Osteocyte (in vitro differentiated cells): ENCODE measurements around the gene SHOX. TPM values are rescaled to one million over a fixed set of nuclear protein-coding genes. Genes with fewer than 3 reads are reported as not detected.
A peak's percentile ranks its signal among the peaks of the same experiment; 100 is the strongest.
"Not testable (repeated sequence)": the region's sequence is repeated elsewhere in the genome, so short reads cannot be mapped to it uniquely, and the experiment has no call there.

Source experiments
- DNase-seq: peaks from one replicate; pipeline ENCODE4 v3.0.0; 2021; ENCODE audit warnings: mixed read lengths; ENCODE audit not compliant: unreplicated experiment; ENCODE audit errors: extremely low spot score
- H3K27ac Mint-ChIP-seq: one replicate; pipeline ENCODE4 v1.8.0; 2021; ENCODE audit warnings: mild to moderate bottlenecking, mixed read lengths; ENCODE audit not compliant: unreplicated experiment
- H3K27me3 Mint-ChIP-seq: one replicate; pipeline ENCODE4 v1.8.0; 2021; ENCODE audit warnings: mixed read lengths; ENCODE audit not compliant: unreplicated experiment
- H3K36me3 Mint-ChIP-seq: one replicate; pipeline ENCODE4 v1.8.0; 2021; ENCODE audit warnings: mixed read lengths; ENCODE audit not compliant: unreplicated experiment
- H3K4me1 Mint-ChIP-seq: one replicate; pipeline ENCODE4 v1.8.0; 2021; ENCODE audit warnings: mixed read lengths; ENCODE audit not compliant: unreplicated experiment
- H3K4me3 Mint-ChIP-seq: one replicate; pipeline ENCODE4 v1.8.0; 2021; ENCODE audit warnings: mild to moderate bottlenecking, moderate library complexity, mixed read lengths; ENCODE audit not compliant: unreplicated experiment
- H3K9me3 Mint-ChIP-seq: one replicate; pipeline ENCODE4 v1.8.0; 2021; ENCODE audit warnings: mixed read lengths; ENCODE audit not compliant: unreplicated experiment
- CTCF ChIP-seq: fragments of 200-600 bp; sonication (generic); IDR thresholded peaks from 2 replicates; pipeline ENCODE4 v1.5.0; 2021; ENCODE audit warnings: antibody characterized with exemption, mild to moderate bottlenecking, moderate library complexity
- total RNA-seq: library from RNA; stranded (reverse); gene quantifications from 2 replicates; pipeline ENCODE4 v1.2.1, GENCODE V29; 2021

The SHOX gene
- total RNA-seq, 1 donor from 2014 or later: not detected

GRCh38 chrX:646796-647195 is 16.2 kb downstream of the SHOX start:
- Mint-ChIP-seq H3K36me3 (no peaks in the 10 kb centered on the region), H3K27me3 (peaks cover 15% of the 10 kb centered on the region), H3K4me3 (no peak overlapping the region), H3K9me3 (no peaks in the 10 kb centered on the region), H3K27ac (no peak overlapping the region), H3K4me1 (no peaks in the 10 kb centered on the region)
- peak; percentile 6 for DNase-seq
- no peak for TF ChIP-seq CTCF

- Mint-ChIP-seq H3K9me3 (no peaks in the 10 kb centered on the region), H3K4me3 (no peak overlapping the region), H3K36me3 (no peaks in the 10 kb centered on the region), H3K27ac (no peak overlapping the region), H3K4me1 (no peaks in the 10 kb centered on the region), H3K27me3 (peaks cover 15% of the 10 kb centered on the region)
- TF ChIP-seq CTCF: no peak
- DNase-seq: peak; percentile 66
Measured at GRCh38 chrX:649166-649565, 18.6 kb downstream of the SHOX start.

GRCh38 chrX:650324-650723 is 19.7 kb downstream of the SHOX start:
- Mint-ChIP-seq H3K4me3 (no peak overlapping the region), H3K27ac (no peak overlapping the region), H3K4me1 (no peaks in the 10 kb centered on the region), H3K27me3 (peaks cover 10% of the 10 kb centered on the region), H3K9me3 (no peaks in the 10 kb centered on the region), H3K36me3 (no peaks in the 10 kb centered on the region)
- peak; percentile 82 for DNase-seq
- no peak for TF ChIP-seq CTCF

GRCh38 chrX:650811-651210 is 20.2 kb downstream of the SHOX start:
- Mint-ChIP-seq H3K27ac (no peak overlapping the region), H3K36me3 (no peaks in the 10 kb centered on the region), H3K27me3 (peaks cover 9% of the 10 kb centered on the region), H3K9me3 (no peaks in the 10 kb centered on the region), H3K4me3 (no peak overlapping the region), H3K4me1 (no peaks in the 10 kb centered on the region)
- DNase-seq: no peak
- TF ChIP-seq CTCF: no peak

- not testable (repeated sequence) for H3K27ac Mint-ChIP-seq, H3K4me3 Mint-ChIP-seq, H3K4me1 Mint-ChIP-seq, H3K27me3 Mint-ChIP-seq, DNase-seq, H3K9me3 Mint-ChIP-seq, H3K36me3 Mint-ChIP-seq
Measured at GRCh38 chrX:651922-652321, 21.3 kb downstream of the SHOX start.

- no peaks in the 10 kb centered on the region for H3K4me1 Mint-ChIP-seq
- no peaks in the 10 kb centered on the region for H3K9me3 Mint-ChIP-seq
- no peak for TF ChIP-seq CTCF
- H3K4me3 Mint-ChIP-seq: no peak overlapping the region
- no peaks in the 10 kb centered on the region for H3K36me3 Mint-ChIP-seq
- no peak overlapping the region for H3K27ac Mint-ChIP-seq
- no peak for DNase-seq
- H3K27me3 Mint-ChIP-seq: no peaks in the 10 kb centered on the region
Measured at GRCh38 chrX:652341-652741, 21.8 kb downstream of the SHOX start.
